Lower leg skin (tissue), 3 donors: ENCODE results near the gene COL8A1.

Experiments used
- POLR2A ChIP-seq, 2 donors: fragments of 450-650 bp; IDR thresholded peaks; one replicate each; pipeline ENCODE4 v1.6.1; 2016 to 2017; ENCODE audit warnings: antibody characterized with exemption in 2 of 2, mild to moderate bottlenecking in 1 of 2, moderate library complexity in 1 of 2
- TF ChIP-seq, protein P1 (sequence below), 3 donors: fragments of 450-650 bp; IDR thresholded peaks; one replicate each; pipeline ENCODE4 v1.5.1; 2016; ENCODE audit warnings: antibody characterized with exemption in 3 of 3, mild to moderate bottlenecking in 3 of 3, moderate library complexity in 2 of 3

- TF ChIP-seq, protein P1, sequence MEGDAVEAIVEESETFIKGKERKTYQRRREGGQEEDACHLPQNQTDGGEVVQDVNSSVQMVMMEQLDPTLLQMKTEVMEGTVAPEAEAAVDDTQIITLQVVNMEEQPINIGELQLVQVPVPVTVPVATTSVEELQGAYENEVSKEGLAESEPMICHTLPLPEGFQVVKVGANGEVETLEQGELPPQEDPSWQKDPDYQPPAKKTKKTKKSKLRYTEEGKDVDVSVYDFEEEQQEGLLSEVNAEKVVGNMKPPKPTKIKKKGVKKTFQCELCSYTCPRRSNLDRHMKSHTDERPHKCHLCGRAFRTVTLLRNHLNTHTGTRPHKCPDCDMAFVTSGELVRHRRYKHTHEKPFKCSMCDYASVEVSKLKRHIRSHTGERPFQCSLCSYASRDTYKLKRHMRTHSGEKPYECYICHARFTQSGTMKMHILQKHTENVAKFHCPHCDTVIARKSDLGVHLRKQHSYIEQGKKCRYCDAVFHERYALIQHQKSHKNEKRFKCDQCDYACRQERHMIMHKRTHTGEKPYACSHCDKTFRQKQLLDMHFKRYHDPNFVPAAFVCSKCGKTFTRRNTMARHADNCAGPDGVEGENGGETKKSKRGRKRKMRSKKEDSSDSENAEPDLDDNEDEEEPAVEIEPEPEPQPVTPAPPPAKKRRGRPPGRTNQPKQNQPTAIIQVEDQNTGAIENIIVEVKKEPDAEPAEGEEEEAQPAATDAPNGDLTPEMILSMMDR (IDR thresholded peaks at IDR 0.05): no peak
- TF ChIP-seq POLR2A (IDR thresholded peaks at IDR 0.05): no peak
Measured at GRCh38 chr3:99755831-99756230, 117.4 kb downstream of the COL8A1 start.
